Measurements from ENCODE around the gene AKAP13.

GRCh38 chr15:85337425-85338074 is 42.9 kb upstream of the AKAP13 start:
- TF ChIP-seq MYC (IDR thresholded peaks at IDR 0.05; ENCODE audit: borderline replicate concordance, low read length) = no peak
- no peak for TF ChIP-seq CTCF (IDR thresholded peaks at IDR 0.05)
- no peak for TF ChIP-seq POLR2A (IDR thresholded peaks at IDR 0.05; ENCODE audit: low read length)
- no peak for TF ChIP-seq ZC3H11A (IDR thresholded peaks at IDR 0.05)
- no peak for TF ChIP-seq ZFP36 (IDR thresholded peaks at IDR 0.05; ENCODE audit: borderline replicate concordance, partially characterized antibody)
- no peak for TF ChIP-seq MAFK (IDR thresholded peaks at IDR 0.05; ENCODE audit: partially characterized antibody)
- no peak for TF ChIP-seq CBX8 (IDR thresholded peaks at IDR 0.05)
